Astrocyte (in vitro differentiated cells and primary cell): ENCODE measurements around the gene SLC35C1. TPM values are rescaled to one million over a fixed set of nuclear protein-coding genes. Genes with fewer than 3 reads are reported as not detected.

Experiments used
- DNase-seq: peaks from one replicate; pipeline ENCODE4 v3.0.0-alpha.2; 2010; ENCODE audit warnings: low read depth
- FAIRE-seq: peaks from 2 replicates; lab custom pipeline; 2011; peaks lifted over from hg19 to GRCh38; lab: Jason Lieb, UNC
- H2AFZ ChIP-seq: 2 replicates; pipeline ENCODE4 v1.6.0; 2012; ENCODE audit warnings: low read depth, low read length, inconsistent platforms
- H3K27ac ChIP-seq: 2 replicates; pipeline ENCODE4 v1.5.1; 2011; ENCODE audit warnings: low read depth, low read length, inconsistent platforms
- H3K27me3 ChIP-seq: 2 replicates; pipeline ENCODE4 v1.6.0; 2011; ENCODE audit warnings: low read length, inconsistent platforms; ENCODE audit not compliant: insufficient read depth
- H3K36me3 ChIP-seq: 2 replicates; pipeline ENCODE4 v1.5.1; 2011; ENCODE audit warnings: low read length, inconsistent platforms; ENCODE audit not compliant: insufficient read depth
- H3K4me1 ChIP-seq: 2 replicates; pipeline ENCODE4 v1.5.1; 2011; ENCODE audit warnings: low read length, inconsistent platforms; ENCODE audit not compliant: insufficient read depth
- H3K4me2 ChIP-seq: 2 replicates; pipeline ENCODE4 v1.6.0; 2012; ENCODE audit warnings: low read length, inconsistent platforms
- H3K4me3 ChIP-seq: 2 replicates; pipeline ENCODE4 v1.5.1; 2011; ENCODE audit warnings: low read depth, mild to moderate bottlenecking, low read length, inconsistent platforms; ENCODE audit not compliant: insufficient read depth
- H3K79me2 ChIP-seq: 2 replicates; pipeline ENCODE4 v1.6.0; 2012; ENCODE audit warnings: mild to moderate bottlenecking, low read length, inconsistent platforms; ENCODE audit not compliant: insufficient read depth
- H3K9ac ChIP-seq: 2 replicates; pipeline ENCODE4 v1.6.0; 2012; ENCODE audit warnings: mild to moderate bottlenecking, low read length, inconsistent platforms
- H3K9me3 ChIP-seq: 2 replicates; pipeline ENCODE4 v1.5.1; 2012; ENCODE audit warnings: low read depth, mild to moderate bottlenecking, low read length, inconsistent platforms; ENCODE audit not compliant: insufficient read depth
- H4K20me1 ChIP-seq: 2 replicates; pipeline ENCODE4 v1.6.0; 2012; ENCODE audit warnings: low read length, inconsistent platforms; ENCODE audit not compliant: insufficient read depth
- H3K27ac Mint-ChIP-seq: one replicate; pipeline ENCODE4 v1.8.0; 2021; ENCODE audit warnings: mild to moderate bottlenecking, mixed read lengths; ENCODE audit not compliant: unreplicated experiment
- H3K27me3 Mint-ChIP-seq: one replicate; pipeline ENCODE4 v1.8.0; 2021; ENCODE audit warnings: low read depth, mixed read lengths; ENCODE audit not compliant: unreplicated experiment
- H3K36me3 Mint-ChIP-seq: one replicate; pipeline ENCODE4 v1.8.0; 2021; ENCODE audit warnings: low read depth, mixed read lengths; ENCODE audit not compliant: unreplicated experiment
- H3K4me1 Mint-ChIP-seq: one replicate; pipeline ENCODE4 v1.8.0; 2021; ENCODE audit warnings: low read depth, mixed read lengths; ENCODE audit not compliant: unreplicated experiment
- H3K4me3 Mint-ChIP-seq: one replicate; pipeline ENCODE4 v1.8.0; 2021; ENCODE audit warnings: mild to moderate bottlenecking, moderate library complexity, mixed read lengths; ENCODE audit not compliant: unreplicated experiment
- H3K9me3 Mint-ChIP-seq: one replicate; pipeline ENCODE4 v1.8.0; 2021; ENCODE audit warnings: mild to moderate bottlenecking, mixed read lengths; ENCODE audit not compliant: unreplicated experiment
- CTCF ChIP-seq: IDR thresholded peaks from 2 replicates; pipeline ENCODE4 v1.5.1; 2011; ENCODE audit warnings: low read depth, mild to moderate bottlenecking, inconsistent platforms, low read length, moderate library complexity; ENCODE audit not compliant: insufficient read depth
- EZH2 ChIP-seq: IDR thresholded peaks from 2 replicates; pipeline ENCODE4 v1.6.1; 2012; ENCODE audit warnings: mild to moderate bottlenecking, low read length, inconsistent platforms; ENCODE audit not compliant: insufficient read depth
- total RNA-seq: library from RNA; stranded (reverse); gene quantifications from 2 replicates; pipeline ENCODE4 v1.2.1, GENCODE V29; 2021

The SLC35C1 gene
- total RNA-seq, 1 donor from 2014 or later: 23.4 TPM

DNA sequence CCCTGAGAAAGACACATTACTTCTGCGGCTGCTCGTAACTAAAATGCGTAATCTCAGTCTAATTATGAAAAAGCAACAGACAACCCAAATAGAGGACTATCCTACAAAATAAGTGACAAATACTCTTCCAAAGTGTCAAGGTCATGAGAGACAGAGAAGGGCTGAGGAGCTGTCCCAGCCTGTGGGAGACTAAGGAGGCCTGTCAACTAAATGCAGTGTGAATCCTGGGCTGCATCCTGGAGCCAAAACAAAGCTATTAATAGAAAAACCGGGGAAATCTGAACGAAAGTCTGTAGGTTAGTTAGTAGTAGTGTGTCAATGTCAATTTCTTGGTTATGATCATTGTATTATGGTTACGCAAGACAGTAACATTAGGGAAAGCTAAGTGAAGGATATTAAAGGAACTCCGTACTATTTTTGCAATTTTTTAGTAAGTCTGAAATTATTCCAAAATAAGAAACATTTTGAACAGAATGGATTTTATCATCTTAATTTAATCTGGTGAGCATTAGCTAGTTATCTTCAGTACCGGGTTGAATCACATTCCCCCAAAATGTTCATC lies 39.8 kb upstream of the SLC35C1 start:
- no peak for TF ChIP-seq CTCF
- TF ChIP-seq EZH2: no peak
- no peaks in the 10 kb centered on the region for H3K36me3 ChIP-seq
- no peak for FAIRE-seq

GRCh38 chr11:45765836-45766235 lies 39.1 kb upstream of the SLC35C1 start:
- no peak overlapping the region for H3K27ac ChIP-seq
- FAIRE-seq (no peak), DNase-seq (no peak)
- no peak overlapping the region for H3K4me3 Mint-ChIP-seq
- H4K20me1 ChIP-seq: no peaks in the 10 kb centered on the region
- no peaks in the 10 kb centered on the region for H3K79me2 ChIP-seq
- no peaks in the 10 kb centered on the region for H3K36me3 ChIP-seq
- H3K4me1 Mint-ChIP-seq: no peaks in the 10 kb centered on the region
- H3K9ac ChIP-seq: no peak overlapping the region
- H3K9me3 Mint-ChIP-seq: no peaks in the 10 kb centered on the region
- no peaks in the 10 kb centered on the region for H3K9me3 ChIP-seq
- H3K4me2 ChIP-seq: no peak overlapping the region
- no peak overlapping the region for H2AFZ ChIP-seq
- no peaks in the 10 kb centered on the region for H3K4me1 ChIP-seq
- H3K27me3 Mint-ChIP-seq: peaks cover 66% of the 10 kb centered on the region
- H3K27me3 ChIP-seq: peaks cover 16% of the 10 kb centered on the region
- TF ChIP-seq CTCF (no peak), EZH2 (no peak)
- H3K36me3 Mint-ChIP-seq: peaks cover 1% of the 10 kb centered on the region
- no peak overlapping the region for H3K4me3 ChIP-seq
- H3K27ac Mint-ChIP-seq: no peak overlapping the region

More for the DNA sequence above, 39.8 kb upstream of the SLC35C1 start:
- no peaks in the 10 kb centered on the region for H3K4me1 Mint-ChIP-seq
- Histone ChIP-seq H3K9ac (no peak overlapping the region), H3K79me2 (no peaks in the 10 kb centered on the region), H4K20me1 (no peaks in the 10 kb centered on the region), H3K27me3 (peaks cover 16% of the 10 kb centered on the region), H3K4me1 (no peaks in the 10 kb centered on the region), H3K4me2 (no peak overlapping the region), H3K4me3 (no peak overlapping the region), H3K9me3 (no peaks in the 10 kb centered on the region), H3K27ac (no peak overlapping the region), H2AFZ (no peak overlapping the region)
- peaks cover 1% of the 10 kb centered on the region for H3K36me3 Mint-ChIP-seq
- no peaks in the 10 kb centered on the region for H3K9me3 Mint-ChIP-seq
- H3K27me3 Mint-ChIP-seq: peaks cover 62% of the 10 kb centered on the region
- H3K4me3 Mint-ChIP-seq: no peak overlapping the region
- DNase-seq: no peak
- no peak overlapping the region for H3K27ac Mint-ChIP-seq

- Mint-ChIP-seq H3K27me3 (peaks cover 70% of the 10 kb centered on the region), H3K36me3 (peaks cover 1% of the 10 kb centered on the region), H3K4me1 (no peaks in the 10 kb centered on the region), H3K9me3 (no peaks in the 10 kb centered on the region), H3K27ac (no peak overlapping the region), H3K4me3 (no peak overlapping the region)
- no peak for DNase-seq
- Histone ChIP-seq H3K36me3 (no peaks in the 10 kb centered on the region), H2AFZ (no peak overlapping the region), H3K9ac (no peak overlapping the region), H3K4me1 (no peaks in the 10 kb centered on the region), H3K4me2 (no peak overlapping the region), H3K79me2 (no peaks in the 10 kb centered on the region), H3K4me3 (no peak overlapping the region), H4K20me1 (no peaks in the 10 kb centered on the region), H3K9me3 (no peaks in the 10 kb centered on the region), H3K27ac (no peak overlapping the region), H3K27me3 (peaks cover 16% of the 10 kb centered on the region)
- no peak for FAIRE-seq
- no peak for TF ChIP-seq EZH2
- TF ChIP-seq CTCF: no peak
Measured at GRCh38 chr11:45766469-45766868, 38.5 kb upstream of the SLC35C1 start.
